Stimulated activated CD8-positive, alpha-beta memory T cell treated with anti-CD3 and anti-CD28 coated beads, Interleukin-7, amount 100 ng/mL, for 1 hour (primary cell): Measurements from ENCODE around the gene CD27.
"Not testable (repeated sequence)": the region's sequence is repeated elsewhere in the genome, so short reads cannot be mapped to it uniquely, and the experiment has no call there.

Experiments used
- DNase-seq, 2 donors: peaks; one replicate each; pipeline ENCODE4 v3.0.0-alpha.2; 2020; ENCODE audit warnings: low read depth in 2 of 2

CD27 gene

GRCh38 chr12:6444704-6445688, at the start of gene CD27:
CD27 (plus strand) TSS chr12:6444955; CDS start chr12:6445096, 141 bp downstream.
- no peak for DNase-seq

- no peak for DNase-seq
These were observed 48.7 kb upstream of the CD27 start for GRCh38 chr12:6396031-6396430.

GRCh38 chr12:6399884-6400644, 44.7 kb upstream of the CD27 start:
- DNase-seq: no peak

GRCh38 chr12:6404390-6404789, 40.4 kb upstream of the CD27 start:
- DNase-seq: no peak

- no peak for DNase-seq
These were observed 38.8 kb upstream of the CD27 start for GRCh38 chr12:6405963-6406362.

- DNase-seq: no peak
These were observed 37.4 kb upstream of the CD27 start for GRCh38 chr12:6407236-6407954.

- no peak for DNase-seq
These were observed 28.2 kb upstream of the CD27 start for GRCh38 chr12:6416596-6416995.

- DNase-seq: no peak
These were observed 26.0 kb upstream of the CD27 start for GRCh38 chr12:6418796-6419195.

DNA sequence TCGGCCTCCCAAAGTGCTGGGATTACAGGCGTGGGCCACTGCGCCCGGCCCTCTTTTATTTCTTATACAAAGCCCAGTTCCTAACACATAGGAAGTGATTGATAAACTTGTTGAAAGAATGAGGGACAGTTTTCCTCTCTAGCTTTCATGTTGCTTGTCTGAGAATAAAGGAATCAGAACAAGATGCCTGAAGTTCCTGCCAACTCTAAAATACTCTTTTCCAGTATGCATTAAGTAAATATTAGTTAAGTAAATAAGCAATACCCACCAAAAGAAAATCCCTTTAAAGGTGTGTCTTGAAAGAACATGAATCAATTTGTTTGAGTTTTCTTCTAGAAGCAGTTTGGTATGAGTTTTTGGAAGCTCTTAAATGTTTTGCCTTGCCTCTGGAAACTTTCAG, 24.4 kb upstream of the CD27 start:
- DNase-seq: no peak

DNA sequence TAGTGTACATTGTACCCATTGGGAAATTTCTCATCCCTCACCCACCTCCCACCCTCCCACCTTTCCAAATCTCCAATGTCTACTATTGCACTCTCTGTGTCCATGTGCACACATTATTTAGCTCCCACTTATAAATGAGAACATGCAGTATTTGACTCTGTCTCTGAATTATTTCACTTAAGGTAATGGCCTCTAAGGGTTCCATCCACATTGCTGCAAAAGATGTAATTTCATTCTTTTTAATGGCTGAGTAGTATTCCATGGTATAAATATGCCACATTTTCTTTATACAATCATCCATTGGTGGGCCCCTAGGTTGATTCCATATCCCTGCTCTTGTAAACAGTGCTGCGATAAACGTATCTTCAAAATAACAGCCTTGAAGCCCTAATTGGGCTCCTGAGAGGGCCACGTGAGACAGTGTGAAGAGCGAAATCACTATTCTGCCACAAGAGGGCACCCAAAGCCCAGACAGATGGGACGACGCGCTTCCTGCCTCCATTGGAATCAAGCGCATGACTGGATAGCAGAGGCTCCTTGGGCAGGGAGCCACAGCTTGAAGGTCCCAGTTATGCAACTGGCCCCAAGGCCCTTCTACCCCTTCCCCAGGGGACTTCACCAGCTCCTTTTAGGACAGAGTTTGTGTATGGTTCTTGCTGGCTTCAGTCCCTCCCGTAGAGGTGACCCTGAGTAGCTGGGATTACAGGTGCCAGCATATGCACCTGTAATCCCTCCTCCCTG, 21.3 kb upstream of the CD27 start:
- peak; percentile 32 to 39 for DNase-seq

DNA sequence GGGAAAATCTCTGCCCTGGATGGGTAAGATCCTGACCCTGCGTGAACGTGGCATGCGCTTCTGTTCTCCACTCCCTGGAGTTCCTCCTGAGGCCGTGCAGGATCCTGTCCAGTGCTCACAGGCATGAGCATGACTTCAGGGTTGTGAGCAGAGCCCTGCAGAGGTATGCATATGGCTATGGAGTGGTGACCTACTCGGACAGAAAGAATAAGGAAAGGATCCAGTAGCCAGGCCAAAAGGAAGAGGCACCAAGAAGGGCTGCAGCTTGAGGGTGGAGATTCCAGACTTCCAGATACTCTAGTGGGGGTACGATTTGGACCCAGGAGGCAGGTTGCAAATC, 20.8 kb upstream of the CD27 start:
- no peak for DNase-seq

DNA sequence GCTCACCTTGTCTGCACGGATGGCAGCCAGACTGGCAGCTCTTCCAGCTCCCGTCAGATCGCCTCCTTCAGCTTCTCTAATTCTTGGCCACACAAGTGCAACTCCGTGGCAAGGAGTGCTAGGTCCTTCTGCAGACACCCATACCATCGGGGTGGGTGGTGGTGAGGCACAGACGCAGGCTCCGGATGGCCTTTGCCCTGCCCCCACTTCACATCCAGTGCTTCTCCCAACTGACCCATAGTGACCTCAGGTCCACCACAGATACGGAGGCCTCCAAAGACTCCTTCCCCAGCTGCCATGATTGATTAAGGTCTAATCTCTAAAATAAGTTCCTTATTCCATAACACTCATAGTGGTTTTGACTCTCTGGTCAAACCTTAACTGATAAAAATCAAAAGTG, 19.9 kb upstream of the CD27 start:
- DNase-seq: no peak

DNA sequence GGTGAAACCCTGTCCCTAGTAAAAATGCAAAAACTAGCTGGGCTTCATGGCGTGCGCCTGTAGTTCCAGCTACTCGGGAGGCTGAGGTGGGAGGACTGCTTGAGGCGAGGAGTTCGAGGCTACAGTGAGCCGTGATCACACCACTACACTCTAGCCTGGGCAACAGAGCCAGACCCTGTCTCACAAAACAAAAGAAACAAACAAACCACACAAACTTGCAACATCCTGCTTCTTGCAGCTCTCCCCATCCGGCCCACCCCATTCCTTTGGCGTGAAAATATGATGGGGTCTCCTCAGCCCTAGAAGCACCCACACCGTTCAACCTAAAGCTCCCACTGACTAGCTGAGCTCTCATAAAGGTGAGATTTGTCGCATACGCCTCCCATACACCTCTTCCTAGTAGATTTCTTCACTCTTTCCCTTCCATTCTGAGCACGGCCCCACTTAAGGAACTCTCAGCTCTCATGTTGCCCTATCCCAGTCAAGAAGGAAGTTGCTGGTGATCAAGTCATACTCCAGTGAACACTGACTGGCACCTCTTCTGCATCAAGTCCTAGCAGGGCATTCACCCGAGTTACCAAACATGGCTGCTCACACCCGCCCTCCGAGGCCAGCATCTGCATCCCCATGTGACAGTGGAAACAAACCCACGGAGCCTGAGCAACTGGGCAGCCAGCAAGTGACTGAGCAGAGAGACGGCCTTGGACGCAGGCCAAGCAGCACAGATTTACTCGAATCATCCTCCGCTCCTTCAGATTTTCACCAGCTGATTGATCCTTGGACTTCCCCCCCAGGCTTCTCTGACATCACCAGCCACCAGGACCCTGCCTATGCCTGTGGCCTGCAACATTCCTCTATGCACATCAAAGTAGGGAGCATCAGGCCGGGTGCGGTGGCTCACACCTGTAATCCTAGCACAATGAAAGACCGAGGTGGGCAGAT, 18.9 kb upstream of the CD27 start:
- no peak for DNase-seq

DNA sequence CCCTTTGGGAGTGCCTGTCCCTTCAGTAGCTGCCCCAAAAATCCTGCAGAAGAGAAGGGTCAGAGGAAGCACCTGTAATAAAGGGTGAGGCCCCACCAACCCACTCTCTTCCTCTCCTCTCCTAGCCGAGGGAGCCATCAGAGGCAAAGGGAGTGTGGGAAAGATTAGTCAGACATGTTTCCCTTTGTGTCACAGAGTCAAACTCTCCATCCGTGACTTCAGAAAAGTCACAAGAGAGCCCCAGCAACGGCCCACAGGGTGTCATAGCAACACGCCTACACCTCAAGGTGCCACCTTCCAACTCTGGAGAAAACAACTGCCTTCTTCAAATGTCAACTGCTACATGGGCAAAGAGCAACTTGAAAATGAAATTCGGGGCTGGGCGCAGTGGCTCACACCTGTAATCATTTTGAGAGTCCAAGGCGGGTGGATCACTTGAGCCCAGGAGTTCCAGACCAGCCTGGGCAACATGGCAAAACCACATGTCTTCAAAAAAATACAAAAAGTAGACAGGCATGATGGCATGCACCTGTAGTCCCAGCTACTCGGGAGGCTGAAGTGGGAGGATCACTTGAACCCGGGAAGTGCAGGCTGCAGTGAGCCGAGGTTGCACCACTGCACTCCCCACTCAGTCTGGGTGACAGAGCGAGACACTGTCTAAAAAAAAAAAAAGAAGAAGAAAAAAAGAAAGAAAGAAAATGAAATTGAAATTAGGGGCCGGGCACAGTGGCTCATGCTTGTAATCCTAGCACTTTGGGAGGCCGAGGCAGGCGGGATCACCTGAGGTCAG, 17.7 kb upstream of the CD27 start:
- peak; percentile 59 to 69 for DNase-seq

- not testable (repeated sequence) for DNase-seq
These were observed 17.0 kb upstream of the CD27 start for GRCh38 chr12:6427796-6428195.

GRCh38 chr12:6428326-6428725, 16.4 kb upstream of the CD27 start:
- DNase-seq: no peak

- DNase-seq: no peak
These were observed 14.4 kb upstream of the CD27 start for GRCh38 chr12:6430124-6430989.

DNA sequence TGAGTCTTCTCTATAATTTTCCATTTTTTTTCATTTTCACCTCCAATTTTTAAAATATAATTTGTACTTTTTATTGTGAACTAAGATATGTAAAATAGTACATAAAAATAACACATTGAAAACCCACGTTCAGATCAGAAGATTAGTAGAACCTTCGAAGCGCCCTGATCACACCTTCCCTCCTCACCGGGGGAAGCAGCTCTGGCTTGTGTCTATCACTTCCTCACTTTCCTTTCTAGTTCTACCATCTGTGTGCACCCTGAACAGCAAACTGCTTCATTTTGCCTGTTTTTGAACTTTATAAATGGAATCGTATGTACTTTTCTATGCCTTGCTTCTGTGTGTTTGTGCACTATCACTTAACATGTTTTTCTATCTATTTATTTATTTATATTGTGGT, 11.8 kb upstream of the CD27 start:
- no peak for DNase-seq
